ENCODE data around the gene LGR4.

DNA sequence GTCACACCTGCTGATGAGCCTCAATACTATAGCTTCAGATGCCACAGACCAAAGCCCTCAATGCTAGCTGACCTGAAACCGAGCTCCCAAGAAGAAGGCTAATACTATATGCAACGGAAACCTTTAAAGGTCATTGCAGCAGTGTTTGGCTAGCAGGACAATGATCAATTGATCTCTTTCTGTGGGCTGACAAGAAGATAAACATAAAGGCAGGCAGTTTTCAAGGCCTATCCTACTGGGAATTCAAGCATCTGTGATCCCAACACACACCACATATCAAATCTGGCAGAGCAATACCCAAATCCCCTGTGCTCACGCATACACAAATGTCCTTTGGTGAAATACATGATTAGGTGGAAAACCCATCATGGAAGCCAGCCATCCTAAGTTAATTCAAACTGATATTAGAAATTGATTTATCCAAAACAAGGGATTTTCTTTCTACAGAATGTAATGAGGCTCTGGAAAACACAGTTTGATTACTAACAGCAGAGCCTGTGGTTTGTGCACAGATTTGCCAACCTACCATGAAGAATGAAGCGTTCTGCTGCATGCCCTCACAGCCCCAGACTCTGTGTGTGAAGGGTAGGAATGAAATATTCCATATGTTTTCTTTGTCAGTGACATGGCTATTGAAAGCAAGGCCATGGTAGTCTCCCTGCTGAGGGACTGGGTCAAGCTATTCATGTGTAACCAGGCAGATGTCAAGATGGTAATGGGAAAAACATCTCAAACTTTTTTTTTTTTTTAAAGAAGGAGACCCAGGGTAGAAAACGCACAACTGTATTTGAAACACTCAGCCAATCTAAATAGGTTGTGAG lies 12.2 kb downstream of the LGR4 start:
- TF ChIP-seq, protein P1, sequence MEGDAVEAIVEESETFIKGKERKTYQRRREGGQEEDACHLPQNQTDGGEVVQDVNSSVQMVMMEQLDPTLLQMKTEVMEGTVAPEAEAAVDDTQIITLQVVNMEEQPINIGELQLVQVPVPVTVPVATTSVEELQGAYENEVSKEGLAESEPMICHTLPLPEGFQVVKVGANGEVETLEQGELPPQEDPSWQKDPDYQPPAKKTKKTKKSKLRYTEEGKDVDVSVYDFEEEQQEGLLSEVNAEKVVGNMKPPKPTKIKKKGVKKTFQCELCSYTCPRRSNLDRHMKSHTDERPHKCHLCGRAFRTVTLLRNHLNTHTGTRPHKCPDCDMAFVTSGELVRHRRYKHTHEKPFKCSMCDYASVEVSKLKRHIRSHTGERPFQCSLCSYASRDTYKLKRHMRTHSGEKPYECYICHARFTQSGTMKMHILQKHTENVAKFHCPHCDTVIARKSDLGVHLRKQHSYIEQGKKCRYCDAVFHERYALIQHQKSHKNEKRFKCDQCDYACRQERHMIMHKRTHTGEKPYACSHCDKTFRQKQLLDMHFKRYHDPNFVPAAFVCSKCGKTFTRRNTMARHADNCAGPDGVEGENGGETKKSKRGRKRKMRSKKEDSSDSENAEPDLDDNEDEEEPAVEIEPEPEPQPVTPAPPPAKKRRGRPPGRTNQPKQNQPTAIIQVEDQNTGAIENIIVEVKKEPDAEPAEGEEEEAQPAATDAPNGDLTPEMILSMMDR (conservative IDR thresholded peaks at IDR 0.05), result no peak
- no peak for TF ChIP-seq EZH2 (IDR thresholded peaks at IDR 0.05; ENCODE audit: low read depth)

Measured in PC-9 (cell line).